HUDEP-2 (cell line): ENCODE results near the gene TRAM1L1.

Experiments
- DNase-seq, 76 experiments: peaks; one replicate each; lab custom pipeline; 2025; ENCODE audit not compliant: unreplicated experiment in 76 of 76; lab: John Stamatoyannopoulos, UW

The TRAM1L1 gene

GRCh38 chr4:117084866-117085701 lies at the start of gene TRAM1L1:
TSS of gene TRAM1L1 (minus strand) at chr4:117085576. CDS start at chr4:117085393, 183 bp downstream.
- DNase-seq, result peak in 6 of 76 experiments; percentile 1 to 8 (median 2)

- peak in 13 of 76 experiments; percentile 0 to 34 (median 4) for DNase-seq
These were observed 49.0 kb upstream of the TRAM1L1 start for GRCh38 chr4:117134386-117134785.

- DNase-seq, result no peak
These were observed 11.5 kb upstream of the TRAM1L1 start for GRCh38 chr4:117096886-117097285.

GRCh38 chr4:117096462-117096861 lies 11.1 kb upstream of the TRAM1L1 start:
- DNase-seq, result no peak

- no peak for DNase-seq
These were observed 8.2 kb upstream of the TRAM1L1 start for GRCh38 chr4:117093571-117093970.

GRCh38 chr4:117077760-117078159 lies 7.6 kb downstream of the TRAM1L1 start:
- DNase-seq, result no peak

- no peak for DNase-seq
These were observed 17.3 kb downstream of the TRAM1L1 start for GRCh38 chr4:117068120-117068519.

GRCh38 chr4:117063961-117064696 lies 21.2 kb downstream of the TRAM1L1 start:
- DNase-seq, result no peak

- DNase-seq, result peak in 1 of 76 experiments; percentile 9
These were observed 42.4 kb downstream of the TRAM1L1 start for GRCh38 chr4:117042962-117043361.
